ENCODE measurements around the gene PML.

GRCh38 chr15:74038707-74039655, 44.5 kb downstream of the PML start:
- TF ChIP-seq CTCF (IDR thresholded peaks at IDR 0.05 in 8 of 11, conservative IDR thresholded peaks at IDR 0.05 in 3 of 11) (no peak), POLR2A (IDR thresholded peaks at IDR 0.05) (no peak), POLR2AphosphoS5 (IDR thresholded peaks at IDR 0.05) (peak in 2 of 3 donors; percentile 28 to 45)
